GM18951 (cell line): Measurements from ENCODE around the gene DNA2.
"Not testable (repeated sequence)": the region's sequence is repeated elsewhere in the genome, so short reads cannot be mapped to it uniquely, and the experiment has no call there.

Experiments
- POLR2A ChIP-seq: IDR thresholded peaks from 4 replicates; pipeline ENCODE4 v1.6.1; 2011; ENCODE audit warnings: mild to moderate bottlenecking; ENCODE audit not compliant: insufficient read length, insufficient read depth; ENCODE audit errors: extremely low read depth
- in situ Hi-C: fragments of 300-500 bp; cut with MboI; formaldehyde crosslinking; loops from one replicate; pipeline ENCODE4 v1.12.0; 2022; ENCODE audit warnings: low sequenced_read_pairs, mixed read lengths, inconsistent platforms; ENCODE audit not compliant: unreplicated experiment

DNA2 gene

GRCh38 chr10:68471063-68471585, 649 bp downstream of the DNA2 start:
- in situ Hi-C loops = no loop called here

GRCh38 chr10:68470300-68470699, 1.5 kb downstream of the DNA2 start:
- no peak for TF ChIP-seq POLR2A
- in situ Hi-C loops = no loop called here

More at GRCh38 chr10:68471063-68471585, 649 bp downstream of the DNA2 start:
- no peak for TF ChIP-seq POLR2A

DNA sequence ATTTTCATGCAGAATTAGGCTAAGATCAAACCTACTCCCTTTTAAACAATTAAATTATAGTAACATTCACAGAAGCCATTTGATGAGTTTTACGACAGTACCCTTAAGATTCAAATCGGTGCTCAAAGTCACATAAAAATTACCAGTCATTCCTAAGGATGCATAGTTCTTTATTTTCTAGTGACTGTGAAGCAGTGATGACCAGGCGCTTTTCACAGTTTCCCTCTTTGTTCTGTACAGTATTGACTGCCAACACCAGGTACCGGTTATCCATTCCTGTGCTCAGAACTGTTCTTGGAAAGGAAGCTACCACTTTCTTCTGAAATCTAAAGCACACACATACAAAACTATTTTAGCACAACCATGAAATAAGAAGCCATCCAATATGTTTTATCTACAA, 1.9 kb downstream of the DNA2 start:
- in situ Hi-C loops = no loop called here
- no peak for TF ChIP-seq POLR2A

DNA sequence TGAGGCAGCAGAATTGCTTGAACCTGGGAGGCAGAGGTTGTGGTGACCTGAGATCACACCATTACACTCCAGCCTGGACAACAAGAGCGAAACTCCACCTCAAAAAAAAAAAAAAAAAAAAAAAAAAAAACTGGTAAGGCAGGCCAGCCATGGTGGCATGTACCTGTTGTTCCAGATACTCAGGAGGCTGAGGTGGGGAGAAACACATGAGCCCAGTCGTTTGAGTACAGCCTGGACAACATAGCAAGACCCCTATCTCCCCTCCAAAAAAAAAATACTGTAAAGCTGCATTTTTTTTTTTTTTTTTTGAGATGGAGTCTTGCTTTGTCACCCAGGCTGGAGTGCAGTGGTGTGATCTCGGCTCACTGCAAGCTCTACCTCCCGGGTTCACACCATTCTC, 7.0 kb downstream of the DNA2 start:
- in situ Hi-C loops = not testable (repeated sequence)

GRCh38 chr10:68463365-68464093, 8.2 kb downstream of the DNA2 start:
- no peak for TF ChIP-seq POLR2A
- in situ Hi-C loops = no loop called here

DNA sequence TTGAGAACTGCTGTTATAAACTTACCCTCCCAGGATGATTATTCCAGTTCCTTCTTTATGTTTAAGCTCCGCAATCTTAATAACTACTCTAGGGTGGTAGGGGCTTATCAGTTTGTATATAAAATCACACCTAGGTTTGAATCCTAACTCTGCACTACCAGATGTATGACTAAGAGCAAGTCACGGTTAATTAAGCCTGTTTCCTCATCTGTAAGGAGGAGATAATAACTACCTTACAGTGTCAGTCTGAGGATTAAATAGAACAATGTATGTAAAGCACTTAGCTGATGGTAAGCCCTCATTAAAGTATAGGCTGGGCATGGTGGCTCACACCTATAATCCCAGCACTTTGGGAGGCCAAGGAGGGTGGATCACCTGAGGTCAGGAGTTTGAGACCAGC, 9.2 kb downstream of the DNA2 start:
- TF ChIP-seq POLR2A = no peak
- in situ Hi-C loops = no loop called here

- in situ Hi-C loops = no loop called here
- TF ChIP-seq POLR2A = no peak
These were observed 10.7 kb downstream of the DNA2 start for GRCh38 chr10:68461032-68461431.

DNA sequence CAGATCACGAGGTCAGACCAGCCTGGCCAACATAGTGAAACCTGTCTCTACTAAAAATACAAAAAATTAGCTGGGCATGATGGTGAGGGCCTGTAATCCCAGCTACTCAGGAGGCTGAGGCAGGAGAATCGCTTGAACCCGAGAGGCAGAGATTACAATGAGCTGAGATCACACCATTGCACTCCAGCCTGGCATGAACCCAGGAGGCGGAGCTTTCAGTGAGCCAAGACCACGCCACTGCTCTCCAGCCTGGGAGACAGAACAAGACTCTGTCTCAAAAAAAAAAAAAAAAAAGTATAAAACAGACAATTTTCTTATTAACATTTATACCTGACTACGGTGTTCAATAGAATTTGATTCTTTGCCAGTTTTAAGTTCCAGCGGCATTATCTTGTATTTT, 22.1 kb downstream of the DNA2 start:
- in situ Hi-C loops = not testable (repeated sequence)

- in situ Hi-C loops = no loop called here
- TF ChIP-seq POLR2A = no peak
These were observed 25.6 kb downstream of the DNA2 start for GRCh38 chr10:68446179-68446578.

DNA sequence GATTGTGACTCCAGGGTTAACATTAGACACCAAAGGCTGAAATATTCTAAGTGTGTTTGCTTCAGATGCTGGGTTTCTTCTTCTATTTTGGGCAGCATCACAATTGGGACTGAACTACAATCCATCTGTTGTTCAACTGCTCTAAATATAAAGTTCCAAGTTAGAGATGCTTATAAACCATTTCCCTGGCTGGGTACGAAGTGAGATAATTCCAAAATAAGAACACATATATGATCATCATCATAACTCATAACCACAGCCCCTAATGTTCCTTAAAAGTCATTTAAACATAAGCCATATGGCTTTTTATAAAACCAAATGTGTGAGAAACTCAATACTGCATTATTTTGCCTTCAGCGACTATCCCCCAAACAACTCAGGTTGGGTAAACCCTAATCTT, 28.8 kb downstream of the DNA2 start:
- TF ChIP-seq POLR2A = no peak

GRCh38 chr10:68440898-68441297, 30.9 kb downstream of the DNA2 start:
- TF ChIP-seq POLR2A = no peak
- in situ Hi-C loops = no loop called here

More for the DNA sequence above, 28.8 kb downstream of the DNA2 start:
- in situ Hi-C loops = no loop called here

DNA sequence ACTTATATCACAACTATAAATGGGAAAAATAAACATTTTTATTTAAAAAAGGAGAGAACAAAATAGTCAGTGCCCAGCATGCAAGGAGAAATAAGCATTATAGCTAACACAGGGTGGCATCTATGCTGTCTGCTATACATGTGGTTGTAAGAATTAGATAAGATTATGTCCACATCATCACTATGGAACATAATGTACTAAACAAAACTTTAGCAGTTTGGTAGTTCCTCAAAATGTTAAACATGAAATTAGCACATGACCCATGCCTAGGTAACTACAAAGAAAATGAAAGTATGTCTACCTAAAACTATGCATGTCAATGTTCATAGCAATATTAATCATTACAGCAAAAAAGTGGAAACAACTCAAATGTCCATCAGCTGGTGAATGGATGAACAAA, 36.0 kb downstream of the DNA2 start:
- no peak for TF ChIP-seq POLR2A
- in situ Hi-C loops = no loop called here

GRCh38 chr10:68434657-68435056, 37.1 kb downstream of the DNA2 start:
- in situ Hi-C loops = no loop called here
- TF ChIP-seq POLR2A = no peak

DNA sequence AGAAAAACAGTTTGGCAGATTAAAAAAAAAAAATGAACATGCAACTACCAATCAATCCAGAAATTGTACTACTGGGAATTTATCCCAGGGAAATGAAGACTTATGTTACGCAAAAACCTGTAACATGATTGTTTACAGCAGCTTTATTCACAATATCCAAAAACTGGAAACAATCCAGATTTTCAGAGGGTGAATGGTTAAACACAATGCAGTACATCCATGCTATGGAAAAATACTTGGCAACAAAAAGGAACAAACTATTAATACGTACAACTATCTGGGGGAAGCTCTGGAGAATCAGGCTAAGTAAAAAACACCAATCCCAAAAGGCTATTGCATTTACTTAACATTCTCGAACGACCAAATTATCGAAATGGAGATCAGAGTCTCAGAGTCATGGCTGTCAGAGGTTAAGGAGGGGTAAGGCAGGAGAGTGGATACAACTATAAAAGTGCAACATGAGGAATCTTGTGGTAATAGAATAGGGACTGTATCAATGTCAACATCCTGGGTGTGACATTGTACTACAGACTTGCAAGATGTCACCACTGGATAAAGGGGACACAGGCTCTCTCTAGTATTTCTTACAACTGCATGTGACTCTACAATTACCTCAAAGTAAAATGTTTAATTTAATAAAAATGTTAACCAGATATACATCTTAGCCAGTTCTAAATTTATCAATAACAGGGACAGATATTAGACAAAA, 43.2 kb downstream of the DNA2 start:
- no peak for TF ChIP-seq POLR2A
- in situ Hi-C loops = no loop called here
